Heart left ventricle (tissue), 13 donors: Measurements from ENCODE around the gene TMEM8B.

ENCODE experiments used
- POLR2A ChIP-seq, 2 donors: fragments of 450-650 bp; IDR thresholded peaks; one replicate each; pipeline ENCODE4 v1.6.1; 2017; ENCODE audit warnings: antibody characterized with exemption in 2 of 2, mild to moderate bottlenecking in 2 of 2, moderate library complexity in 2 of 2
- TF ChIP-seq, protein P1 (sequence below), 12 donors: fragments of 200-600 bp; sonication (generic) in 4 of 12; IDR thresholded peaks; one replicate each; pipeline versions ENCODE4 v1.5.0 to v1.8.0; 2018 to 2022; ENCODE audit warnings: antibody characterized with exemption in 12 of 12, mild to moderate bottlenecking in 5 of 12
- donor health status: ischemic (EF 13 %, LVEDD 7.1; RV severe dilation, severe dysfunction).
- donor health status: DM: no; HTN: yes; CAD: no.
- donor health status: DM: no; HTN: no; CAD: no.
- donor health status: ischemic (EF 25% LVEDD 6.9; RV normal size, moderate dysfunction).
- donor health status: ischemic (EF 25% LVEDD 5.7; RV mildly dilated, moderate dysfunction).
- donor health status: ischemic (EF 35%, LVEDD 5.7; RV mildly dilated, moderate dysfunction).
- donor health status: nonischemic (EF 11% LVEDD 7.7; RV severe dilation, severe dysfunction).
- donor health status: DM: yes; HTN: yes; CAD: no.
- donor health status: PGD.
- donor health status: ischemic (EF 29% LVEDD 5.4; RV normal size, mild dysfunction).
- donor health status: nonischemic (EF 23%, LVEDD 6.1; RV moderate dilation, normal function).

DNA sequence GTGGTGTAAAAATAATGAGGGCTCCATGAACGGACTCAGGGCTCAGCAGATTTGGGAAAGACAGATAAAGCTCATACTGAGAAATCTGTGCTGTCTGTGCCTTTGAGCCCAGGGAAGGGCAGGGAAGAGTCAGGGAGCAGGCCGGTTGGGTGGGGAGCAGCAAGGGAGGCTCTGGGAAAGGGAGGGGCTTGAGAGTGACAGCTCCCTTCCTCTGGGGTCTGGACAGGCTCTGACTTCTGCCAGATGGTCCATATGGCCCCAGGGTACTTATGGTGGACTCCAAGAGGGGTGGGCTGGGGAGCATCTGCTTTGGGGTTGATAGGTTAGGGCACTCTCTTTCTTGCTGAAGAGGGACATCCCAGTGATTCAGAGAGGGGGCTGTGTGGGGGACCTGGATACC, 35.6 kb upstream of the TMEM8B start:
- TF ChIP-seq POLR2A (IDR thresholded peaks at IDR 0.05), result no peak
- TF ChIP-seq, protein P1, sequence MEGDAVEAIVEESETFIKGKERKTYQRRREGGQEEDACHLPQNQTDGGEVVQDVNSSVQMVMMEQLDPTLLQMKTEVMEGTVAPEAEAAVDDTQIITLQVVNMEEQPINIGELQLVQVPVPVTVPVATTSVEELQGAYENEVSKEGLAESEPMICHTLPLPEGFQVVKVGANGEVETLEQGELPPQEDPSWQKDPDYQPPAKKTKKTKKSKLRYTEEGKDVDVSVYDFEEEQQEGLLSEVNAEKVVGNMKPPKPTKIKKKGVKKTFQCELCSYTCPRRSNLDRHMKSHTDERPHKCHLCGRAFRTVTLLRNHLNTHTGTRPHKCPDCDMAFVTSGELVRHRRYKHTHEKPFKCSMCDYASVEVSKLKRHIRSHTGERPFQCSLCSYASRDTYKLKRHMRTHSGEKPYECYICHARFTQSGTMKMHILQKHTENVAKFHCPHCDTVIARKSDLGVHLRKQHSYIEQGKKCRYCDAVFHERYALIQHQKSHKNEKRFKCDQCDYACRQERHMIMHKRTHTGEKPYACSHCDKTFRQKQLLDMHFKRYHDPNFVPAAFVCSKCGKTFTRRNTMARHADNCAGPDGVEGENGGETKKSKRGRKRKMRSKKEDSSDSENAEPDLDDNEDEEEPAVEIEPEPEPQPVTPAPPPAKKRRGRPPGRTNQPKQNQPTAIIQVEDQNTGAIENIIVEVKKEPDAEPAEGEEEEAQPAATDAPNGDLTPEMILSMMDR (IDR thresholded peaks at IDR 0.05), result no peak
